DOHH2 (cell line): ENCODE results near the gene APOH.

Experiments
- H3F3A ChIP-seq: fragments of 200-600 bp; sonication (generic), shearing (Covaris generic); 2 replicates; pipeline ENCODE4 v1.6.0; 2016; ENCODE audit warnings: antibody characterized with exemption, mild to moderate bottlenecking; ENCODE audit not compliant: control insufficient read depth, insufficient read depth
- H3K27ac ChIP-seq: fragments of 200-600 bp; sonication (generic); 2 replicates; pipeline ENCODE4 v1.5.1; 2014; ENCODE audit warnings: low read depth, mild to moderate bottlenecking, low read length, moderate library complexity
- H3K27me3 ChIP-seq: fragments of 200-600 bp; sonication (generic); 2 replicates; pipeline ENCODE4 v1.6.1; 2014; ENCODE audit warnings: mild to moderate bottlenecking, low read length, mixed read lengths; ENCODE audit not compliant: control insufficient read depth
- H3K36me3 ChIP-seq: fragments of 200-600 bp; sonication (generic); 2 replicates; pipeline ENCODE4 v1.6.1; 2014; ENCODE audit warnings: mild to moderate bottlenecking, low read length, moderate library complexity, mixed read lengths; ENCODE audit not compliant: control insufficient read depth
- H3K4me1 ChIP-seq: fragments of 200-600 bp; sonication (generic); 2 replicates; pipeline ENCODE4 v1.6.1; 2014; ENCODE audit warnings: mild to moderate bottlenecking, low read length, mixed read lengths; ENCODE audit not compliant: control insufficient read depth
- H3K4me2 ChIP-seq: fragments of 200-600 bp; sonication (generic); 2 replicates; pipeline ENCODE4 v1.6.0; 2014; ENCODE audit warnings: mild to moderate bottlenecking, low read length, moderate library complexity
- H3K4me3 ChIP-seq: fragments of 200-600 bp; sonication (generic); 2 replicates; pipeline ENCODE4 v1.5.1; 2014; ENCODE audit warnings: mild to moderate bottlenecking, low read length, mixed read lengths
- H3K79me2 ChIP-seq: fragments of 200-600 bp; sonication (generic); 2 replicates; pipeline ENCODE4 v1.6.1; 2014; ENCODE audit warnings: mild to moderate bottlenecking, low read length, mixed read lengths; ENCODE audit not compliant: control insufficient read depth
- H3K9me2 ChIP-seq: fragments of 200-600 bp; sonication (generic); replicated peaks from 2 replicates; pipeline ENCODE4 v1.6.1; 2014; ENCODE audit warnings: mild to moderate bottlenecking, low read length, mixed read lengths; ENCODE audit not compliant: control insufficient read depth
- H3K9me3 ChIP-seq: fragments of 200-600 bp; sonication (generic); 2 replicates; pipeline ENCODE4 v1.6.1; 2014; ENCODE audit warnings: antibody characterized with exemption, low read length, mixed read lengths; ENCODE audit not compliant: control insufficient read depth, insufficient read depth
- H4K20me1 ChIP-seq: fragments of 200-600 bp; sonication (generic); 2 replicates; pipeline ENCODE4 v1.6.0; 2014; ENCODE audit warnings: low read depth, mild to moderate bottlenecking, antibody characterized with exemption, low read length, moderate library complexity; ENCODE audit not compliant: control insufficient read depth, insufficient read depth
- CTCF ChIP-seq: fragments of 200-600 bp; sonication (generic); IDR thresholded peaks from one replicate; pipeline ENCODE4 v1.5.1; 2014; ENCODE audit warnings: antibody characterized with exemption, mild to moderate bottlenecking, low read depth, low read length; ENCODE audit not compliant: poor library complexity, severe bottlenecking
- EZH2phosphoT487 ChIP-seq: fragments of 200-600 bp; sonication (generic); IDR thresholded peaks from 2 replicates; pipeline ENCODE4 v1.6.1; 2017; ENCODE audit warnings: borderline replicate concordance, mild to moderate bottlenecking, antibody characterized with exemption, low read length, moderate library complexity, mixed read lengths

APOH gene

DNA sequence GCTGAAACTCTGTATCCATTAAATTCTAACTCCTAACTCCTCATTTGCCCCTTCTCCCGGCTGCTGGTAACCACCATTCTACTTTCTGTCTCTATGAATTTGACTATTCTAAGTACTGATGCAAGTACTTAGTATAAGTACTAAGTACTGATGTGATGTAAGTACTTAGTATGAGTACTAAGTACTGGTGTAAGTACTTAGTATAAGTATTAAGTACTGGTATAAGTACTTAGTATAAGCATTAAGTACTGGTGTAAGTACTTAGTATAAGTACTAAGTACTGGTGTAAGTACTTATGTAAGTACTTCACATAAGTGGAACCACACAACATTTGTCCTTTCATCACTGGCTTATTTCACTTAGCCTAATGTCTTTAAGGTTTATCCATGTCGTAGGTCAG, 40.9 kb upstream of the APOH start:
- Histone ChIP-seq H3K27ac (no peak overlapping the region), H3K4me2 (no peak overlapping the region), H3K27me3 (0 out of 2 replicates have a peak, but pooled peaks cover 3% of the 10 kb centered on the region), H3K9me3 (no peaks in the 10 kb centered on the region), H3K4me3 (no peak overlapping the region), H3K36me3 (no peaks in the 10 kb centered on the region), H3K9me2 (no peaks in the 10 kb centered on the region), H3K79me2 (no peaks in the 10 kb centered on the region), H3K4me1 (no peaks in the 10 kb centered on the region), H3F3A (no peaks in the 10 kb centered on the region), H4K20me1 (no peaks in the 10 kb centered on the region)
- TF ChIP-seq CTCF = no peak
- TF ChIP-seq EZH2phosphoT487 = no peak

DNA sequence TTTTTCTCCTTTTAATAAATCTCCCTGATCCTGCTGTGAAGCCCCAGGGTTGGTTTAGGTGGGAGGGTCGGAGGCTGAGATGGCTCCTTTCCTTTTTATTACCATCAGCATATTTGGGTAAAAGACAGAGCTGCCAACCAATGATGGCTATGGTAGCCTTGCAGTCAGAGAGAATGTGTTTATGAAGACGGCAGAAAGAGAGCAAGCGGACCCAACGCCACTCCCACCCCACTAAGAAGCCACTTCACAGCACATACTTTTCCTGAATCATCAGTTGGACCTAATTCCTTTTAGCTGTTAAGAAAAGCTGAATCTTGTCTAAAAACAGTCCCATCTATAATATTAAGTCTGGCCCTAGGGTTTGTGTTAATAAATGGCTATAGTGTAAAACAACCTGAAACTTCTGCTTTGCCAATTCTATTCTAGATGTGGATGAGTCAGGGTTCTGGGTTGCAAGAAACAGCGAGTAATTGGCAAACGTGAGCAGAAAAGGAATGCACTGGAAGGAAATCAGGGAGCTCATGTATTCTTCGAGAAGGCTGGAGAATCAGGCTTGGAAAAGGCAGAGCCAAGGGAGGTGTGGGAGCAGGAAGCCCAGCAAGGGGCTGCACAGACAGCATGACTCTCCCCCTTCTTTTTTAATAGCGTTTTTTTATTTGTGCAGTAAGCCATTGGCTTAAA, 39.2 kb upstream of the APOH start:
- Histone ChIP-seq H3K9me3 (no peaks in the 10 kb centered on the region), H3F3A (no peaks in the 10 kb centered on the region), H3K4me2 (no peak overlapping the region), H4K20me1 (no peaks in the 10 kb centered on the region), H3K27ac (no peak overlapping the region), H3K4me1 (no peaks in the 10 kb centered on the region), H3K36me3 (no peaks in the 10 kb centered on the region), H3K27me3 (0 out of 2 replicates have a peak, but pooled peaks cover 5% of the 10 kb centered on the region), H3K4me3 (no peak overlapping the region), H3K9me2 (no peaks in the 10 kb centered on the region), H3K79me2 (no peaks in the 10 kb centered on the region)
- TF ChIP-seq CTCF = no peak

DNA sequence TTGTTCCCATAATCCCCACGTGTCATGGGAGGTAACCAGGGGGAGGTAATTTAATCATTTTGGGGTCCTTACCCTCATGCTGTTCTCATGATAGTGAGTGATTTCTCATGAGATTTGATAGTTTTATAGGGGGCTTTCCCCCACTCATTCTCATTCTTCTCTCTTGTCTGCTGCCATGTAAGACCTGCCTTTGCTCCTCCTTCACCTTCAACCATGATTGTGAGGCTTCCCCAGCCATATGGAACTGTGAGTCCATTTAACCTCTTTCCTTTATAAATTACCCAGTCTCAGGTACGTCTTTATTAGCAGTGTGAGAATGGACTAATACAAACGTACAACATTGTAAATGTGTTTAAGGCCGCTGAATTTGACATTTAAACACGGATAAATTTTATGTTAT, 35.5 kb upstream of the APOH start:
- Histone ChIP-seq H3K27me3 (0 out of 2 replicates have a peak, but pooled peaks cover 5% of the 10 kb centered on the region), H3K9me3 (no peaks in the 10 kb centered on the region), H3F3A (no peaks in the 10 kb centered on the region), H3K27ac (no peak overlapping the region), H3K79me2 (no peaks in the 10 kb centered on the region), H3K4me2 (no peak overlapping the region), H4K20me1 (no peaks in the 10 kb centered on the region), H3K4me3 (no peak overlapping the region), H3K9me2 (no peaks in the 10 kb centered on the region), H3K36me3 (no peaks in the 10 kb centered on the region), H3K4me1 (no peaks in the 10 kb centered on the region)
- TF ChIP-seq EZH2phosphoT487 (no peak), CTCF (no peak)
